HG02970 (cell line): ENCODE data around the gene MATCAP1.

ENCODE experiments used
- ATAC-seq: cut with Tn5 transposase; IDR thresholded peaks from one replicate; pipeline ENCODE4 v1.9.1; 2021; ENCODE audit warnings: mild to moderate bottlenecking, moderate library complexity, moderate number of reproducible peaks; ENCODE audit not compliant: unreplicated experiment, low FRiP score

Gene MATCAP1

DNA sequence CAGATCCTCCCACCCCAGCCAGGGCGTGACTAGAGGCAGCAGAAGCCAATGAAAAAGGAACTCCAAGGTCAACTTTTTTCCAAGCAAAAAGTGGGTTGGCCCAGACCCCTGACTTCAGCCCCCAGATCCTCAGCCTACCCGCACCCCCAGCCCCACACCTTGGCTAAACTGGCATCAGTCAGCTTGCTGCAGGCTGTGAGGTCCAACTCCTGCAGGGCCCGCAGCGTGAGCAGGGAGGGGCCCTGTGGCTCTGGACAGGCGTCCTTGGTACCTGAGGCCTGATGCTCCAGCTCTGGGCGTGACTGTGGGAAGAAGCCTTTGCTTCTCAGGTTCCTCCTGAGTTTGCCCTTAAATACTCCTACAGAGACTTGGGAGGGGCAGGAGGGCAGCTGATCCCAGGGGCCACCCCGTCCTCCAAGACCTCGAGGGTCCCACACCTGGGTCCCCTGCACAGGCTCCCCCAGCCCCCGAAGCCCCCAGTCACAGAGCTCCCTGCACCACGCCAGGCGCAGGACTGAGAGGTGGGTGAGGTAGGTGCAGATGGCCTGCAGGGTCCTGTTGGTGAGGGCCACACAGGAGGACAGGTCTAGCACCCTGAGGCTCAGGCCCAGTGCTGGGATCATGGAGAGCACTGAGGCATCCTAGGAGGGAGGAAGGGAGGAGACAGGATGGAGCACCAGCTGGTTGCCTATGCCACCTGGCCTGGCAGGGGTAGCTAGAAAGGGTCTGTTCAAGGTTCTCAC is 24.6 kb upstream of the MATCAP1 start:
- ATAC-seq, result no peak

DNA sequence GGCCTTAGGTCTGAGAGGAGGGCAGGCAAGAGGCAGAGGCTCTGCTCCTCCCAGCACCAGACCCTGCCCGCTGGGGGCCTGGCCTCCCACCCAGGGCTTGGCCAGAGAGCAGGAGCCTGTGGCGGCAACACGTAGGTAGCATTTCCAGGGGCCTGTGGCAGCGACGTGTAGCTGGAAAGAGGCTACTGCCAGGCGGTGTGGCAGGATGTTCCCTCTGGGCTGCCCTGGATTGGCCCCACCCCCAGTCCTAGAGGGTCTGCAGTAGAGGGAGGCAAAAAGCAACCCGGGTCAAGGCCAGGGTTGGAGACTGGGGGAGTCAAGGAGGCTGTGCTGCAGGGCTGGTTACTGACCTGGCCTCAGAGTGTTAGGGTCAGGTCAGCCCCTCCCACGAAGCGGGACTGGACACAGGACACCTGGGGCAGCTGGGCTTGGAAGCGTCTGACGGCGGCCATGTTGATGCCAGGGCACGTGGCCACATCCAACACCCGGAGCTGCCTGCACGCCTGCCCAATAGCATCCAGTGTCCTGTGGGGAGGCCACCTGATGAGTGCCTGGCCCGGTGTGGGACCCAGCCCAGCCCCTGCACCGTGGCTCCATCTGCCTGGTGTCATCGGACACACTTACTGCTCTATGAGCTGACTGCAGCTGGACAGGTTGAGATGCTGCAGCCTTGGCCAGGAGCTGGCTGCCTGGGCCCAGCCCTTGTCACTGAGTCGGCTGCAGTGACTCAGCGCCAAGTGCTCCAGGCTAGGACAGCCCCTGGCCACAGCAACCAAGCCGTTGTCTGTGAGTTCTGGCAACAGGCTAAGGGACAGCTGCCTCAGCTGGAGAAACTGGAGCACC is 23.7 kb upstream of the MATCAP1 start:
- no peak for ATAC-seq

DNA sequence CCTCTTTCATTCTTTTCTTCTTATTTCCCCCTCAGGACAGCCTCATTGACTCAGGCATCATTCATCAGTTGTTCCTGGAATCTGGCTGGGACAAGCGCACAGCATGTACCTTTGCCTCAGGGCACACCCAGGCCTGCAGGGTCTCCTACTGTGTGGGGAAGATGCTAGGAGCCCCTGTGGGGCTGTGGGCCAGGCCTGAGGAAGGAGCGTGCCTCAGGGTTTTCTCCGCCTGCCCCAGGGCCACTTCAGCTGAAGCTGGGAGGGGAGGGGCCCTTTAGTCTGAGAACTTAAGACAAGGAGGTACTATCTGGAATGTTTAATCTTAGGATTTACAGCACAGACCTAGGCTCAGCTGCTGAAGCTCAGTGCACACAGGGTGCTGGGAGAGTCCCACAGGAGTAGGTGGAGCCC is 23.1 kb upstream of the MATCAP1 start:
- no peak for ATAC-seq

DNA sequence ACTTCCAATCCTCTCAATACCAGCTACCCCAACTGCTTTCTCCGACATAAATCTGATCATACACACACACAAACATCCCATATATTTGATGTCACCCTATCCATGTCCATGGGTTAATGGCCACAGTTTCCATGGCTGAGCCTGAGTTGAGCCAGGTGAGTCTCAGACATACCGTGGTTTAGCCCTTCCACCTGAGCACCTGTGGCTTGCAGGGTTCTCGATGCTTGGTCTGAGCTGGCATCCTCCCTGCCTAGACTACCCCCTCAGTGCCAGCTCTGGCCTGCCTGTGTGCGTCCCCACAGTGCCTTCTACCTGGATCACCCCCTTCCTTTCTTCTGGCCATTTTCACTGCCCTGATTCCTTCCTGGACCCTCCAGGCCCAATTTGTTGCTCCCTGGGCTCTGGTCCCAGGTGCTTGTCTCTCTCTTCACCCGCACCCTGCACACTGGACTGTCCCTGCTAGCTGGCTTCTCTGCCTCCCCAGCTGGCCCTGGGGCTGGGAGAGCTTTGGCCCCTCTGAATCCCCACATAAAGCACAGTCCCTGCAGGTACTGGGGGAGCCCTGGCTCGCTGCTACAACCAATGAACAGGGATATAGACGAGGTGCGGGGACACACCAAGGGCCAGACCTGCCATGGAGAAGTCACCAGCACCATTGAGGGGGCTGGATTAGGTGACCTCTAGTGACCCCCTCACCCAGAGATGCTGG is 22.5 kb upstream of the MATCAP1 start:
- ATAC-seq, result no peak

DNA sequence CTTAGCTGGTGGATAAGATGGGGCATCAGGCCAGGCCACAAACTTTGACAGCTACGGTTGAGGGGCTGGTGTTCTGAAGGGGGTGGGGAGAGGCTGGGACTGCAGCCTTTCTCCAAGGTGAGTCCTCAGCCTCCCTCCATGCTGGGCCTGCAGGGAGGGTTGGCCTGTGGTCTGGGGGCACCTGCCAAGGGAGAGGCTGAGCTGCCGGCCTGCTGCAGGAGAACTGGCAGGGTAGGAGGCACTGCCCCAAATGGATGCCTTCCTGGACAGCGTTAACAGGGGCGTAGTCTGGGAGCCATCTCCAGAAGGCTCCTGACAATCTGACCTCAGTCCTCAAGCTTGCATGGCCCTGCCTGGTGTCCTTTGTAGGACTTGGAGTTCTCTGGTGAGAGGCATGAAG is 20.3 kb upstream of the MATCAP1 start:
- no peak for ATAC-seq

DNA sequence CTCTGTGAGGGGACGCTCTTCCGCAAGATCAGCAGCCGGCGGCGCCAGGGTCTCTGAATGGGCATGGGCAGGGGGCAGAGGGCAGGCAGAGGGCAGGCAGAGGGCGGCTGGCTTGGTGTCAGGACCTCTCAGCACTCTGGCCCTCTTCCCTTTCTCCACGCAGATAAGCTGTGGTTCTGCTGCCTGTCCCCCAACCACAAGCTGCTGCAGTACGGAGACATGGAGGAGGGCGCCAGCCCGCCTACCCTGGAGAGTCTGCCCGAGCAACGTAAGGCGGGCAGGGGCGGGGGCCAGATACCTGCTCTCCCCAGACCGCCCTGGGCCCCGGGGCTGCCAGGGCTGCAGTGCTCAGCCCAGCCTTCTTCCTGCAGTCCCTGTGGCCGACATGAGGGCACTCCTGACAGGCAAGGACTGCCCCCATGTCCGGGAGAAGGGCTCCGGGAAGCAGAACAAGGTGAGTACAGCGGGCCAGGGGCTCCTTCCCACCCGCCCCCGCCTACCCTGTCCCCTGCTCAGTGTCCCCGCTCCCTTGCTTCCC is 19.3 kb upstream of the MATCAP1 start:
- ATAC-seq, result no peak

DNA sequence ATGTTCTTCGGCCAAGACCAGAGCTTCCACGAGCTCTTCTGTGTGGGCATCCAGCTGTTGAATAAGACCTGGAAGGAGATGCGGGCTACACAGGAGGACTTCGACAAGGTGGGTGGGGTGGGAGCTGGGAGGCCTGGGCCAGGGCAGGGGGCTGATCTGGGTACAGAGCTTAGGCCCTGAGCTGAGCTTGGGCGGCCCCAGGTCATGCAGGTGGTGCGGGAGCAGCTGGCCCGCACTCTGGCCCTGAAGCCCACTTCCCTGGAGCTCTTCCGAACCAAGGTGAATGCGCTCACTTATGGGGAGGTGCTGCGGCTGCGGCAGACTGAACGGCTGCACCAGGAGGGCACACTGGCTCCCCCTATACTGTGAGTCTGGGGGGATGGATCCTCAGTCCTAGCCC is 18.7 kb upstream of the MATCAP1 start:
- ATAC-seq, result no peak

DNA sequence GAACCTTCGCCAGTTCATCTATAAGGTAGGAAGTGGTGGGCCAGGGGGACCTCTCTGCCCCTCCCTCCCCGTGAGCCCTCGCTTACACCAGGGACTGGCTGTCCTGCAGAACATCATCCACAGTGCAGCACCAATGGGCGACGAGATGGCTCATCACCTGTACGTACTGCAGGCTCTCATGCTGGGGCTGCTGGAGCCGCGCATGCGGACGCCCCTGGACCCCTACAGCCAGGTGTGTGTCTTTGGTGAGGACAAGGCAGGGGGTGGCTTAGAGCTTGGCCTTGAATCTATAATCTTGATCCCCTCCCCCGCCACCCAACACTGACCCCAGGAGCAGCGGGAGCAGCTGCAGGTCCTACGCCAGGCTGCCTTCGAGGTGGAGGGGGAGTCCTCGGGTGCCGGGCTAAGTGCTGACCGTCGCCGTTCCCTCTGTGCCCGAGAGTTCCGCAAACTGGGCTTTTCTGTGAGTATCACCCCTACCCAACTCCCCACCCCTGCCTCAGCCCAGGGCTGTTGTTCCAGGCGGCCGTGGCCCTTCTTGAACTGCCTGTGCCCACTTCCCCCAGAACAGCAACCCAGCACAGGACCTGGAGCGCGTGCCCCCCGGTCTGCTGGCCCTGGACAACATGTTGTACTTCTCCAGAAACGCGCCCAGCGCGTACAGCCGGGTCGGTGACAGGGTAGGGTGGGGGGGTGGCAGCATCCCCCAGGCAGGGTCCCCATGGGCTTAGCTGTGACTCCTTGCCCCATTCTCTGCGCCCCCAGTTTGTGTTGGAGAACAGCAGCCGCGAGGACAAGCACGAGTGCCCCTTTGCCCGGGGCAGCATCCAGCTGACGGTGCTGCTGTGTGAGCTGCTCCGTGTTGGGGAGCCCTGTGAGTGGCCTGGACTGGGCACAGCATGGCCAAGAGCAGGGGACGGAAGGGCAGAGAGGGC is 17.9 kb upstream of the MATCAP1 start:
- ATAC-seq, result no peak

DNA sequence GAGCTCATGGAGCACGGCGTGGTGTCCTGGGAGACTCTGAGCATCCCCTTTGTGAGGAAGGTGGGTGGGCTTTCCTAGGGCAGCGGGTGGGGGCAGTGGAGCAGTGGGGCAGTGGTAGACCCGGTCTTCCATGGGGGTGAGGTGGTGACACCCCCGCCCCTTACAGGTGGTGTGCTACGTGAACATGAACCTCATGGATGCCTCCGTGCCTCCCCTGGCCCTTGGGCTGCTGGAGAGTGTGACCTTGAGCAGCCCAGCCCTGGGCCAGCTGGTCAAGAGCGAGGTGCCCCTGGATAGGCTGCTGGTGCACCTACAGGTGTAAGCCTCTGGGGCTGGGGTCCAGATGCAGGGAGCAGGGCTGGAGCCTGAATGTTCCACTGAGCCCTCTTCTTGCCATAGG is 16.7 kb upstream of the MATCAP1 start:
- ATAC-seq, result no peak

DNA sequence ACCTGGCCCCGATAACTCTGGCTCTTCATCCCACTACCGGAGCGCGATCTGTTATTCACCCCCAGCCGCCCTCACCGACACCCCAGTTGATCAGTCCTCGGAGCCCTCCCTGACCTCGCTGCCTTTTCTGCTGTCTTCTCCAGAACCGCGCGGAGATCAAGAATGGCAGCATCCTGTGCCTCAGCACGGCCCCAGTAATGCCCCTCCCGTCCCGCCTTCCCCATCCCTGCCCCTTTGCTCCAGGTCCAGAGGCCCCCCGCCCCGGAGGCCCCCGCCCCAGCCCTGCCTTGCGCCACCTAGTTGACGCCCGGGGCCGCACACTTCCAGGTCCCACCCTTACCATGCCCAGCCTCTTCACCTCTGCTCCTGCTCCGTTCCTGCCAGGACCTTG is 16.0 kb upstream of the MATCAP1 start:
- no peak for ATAC-seq

DNA sequence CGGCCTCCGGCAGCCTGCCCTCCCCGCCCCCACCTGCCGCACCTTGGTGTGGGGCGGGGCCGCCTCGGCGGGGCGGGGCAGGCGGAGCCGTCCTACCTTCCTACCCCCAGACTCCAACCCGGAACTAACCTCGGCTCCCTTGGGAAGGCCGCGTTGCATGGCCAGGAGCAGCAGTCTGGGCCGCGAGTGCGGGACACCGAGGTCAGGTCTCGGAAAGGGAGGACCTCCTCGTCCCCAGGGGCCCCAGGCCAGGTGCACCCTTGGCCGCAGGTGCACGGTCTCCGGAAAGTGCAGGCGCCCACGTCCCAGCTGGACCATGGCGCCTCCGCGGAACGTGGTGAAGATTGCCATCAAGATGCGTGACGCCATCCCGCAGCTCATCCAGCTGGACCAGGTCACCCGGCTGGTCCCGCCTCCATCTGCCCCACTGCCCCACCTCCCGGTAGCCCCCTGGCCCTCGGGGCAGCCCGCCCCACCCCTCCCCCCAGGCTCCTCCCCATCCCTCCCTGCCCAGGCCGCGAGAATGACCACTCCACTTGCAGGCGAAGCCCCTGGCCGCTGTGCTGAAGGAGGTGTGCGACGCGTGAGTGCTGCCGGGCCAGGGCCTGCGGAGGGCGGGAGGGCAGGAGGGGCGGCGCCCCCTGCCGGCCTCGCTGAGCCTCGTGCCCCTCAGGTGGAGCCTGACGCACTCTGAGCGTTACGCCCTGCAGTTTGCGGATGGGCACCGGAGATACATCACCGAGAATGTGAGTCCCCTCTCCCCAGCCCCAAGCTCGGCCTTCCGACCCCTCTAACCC is 15.4 kb upstream of the MATCAP1 start, which contains the start of gene ELMO3:
Gene ELMO3, plus strand, starts transcription at position 121 of the 797 bp plus-strand sequence. Its CDS starts 196 bp downstream, at position 317.
- no peak for ATAC-seq

DNA sequence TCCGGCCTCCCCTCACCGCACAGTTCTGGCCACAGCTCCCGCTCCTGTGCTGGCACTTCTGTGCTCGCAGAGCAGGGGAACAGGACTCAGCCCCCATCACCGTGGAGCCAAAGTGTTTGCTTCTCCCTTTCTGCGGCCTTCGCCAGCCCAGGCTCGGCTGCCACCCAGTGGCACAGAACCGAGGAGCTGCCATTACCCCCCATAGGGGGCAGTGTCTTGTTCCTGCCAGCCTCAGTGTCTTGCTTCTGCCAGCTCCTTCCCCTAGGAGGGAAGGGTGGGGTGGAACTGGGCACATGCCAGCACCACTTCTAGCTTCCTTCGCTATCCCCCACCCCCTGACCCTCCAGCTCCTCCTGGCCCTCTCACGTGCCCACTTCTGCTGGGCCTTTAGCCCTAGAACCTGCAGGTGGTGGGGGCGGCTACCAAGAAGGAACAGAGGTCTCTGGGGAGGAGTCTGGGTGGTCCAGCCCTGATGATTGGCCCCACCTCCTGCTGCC is 14.5 kb upstream of the MATCAP1 start:
- no peak for ATAC-seq

DNA sequence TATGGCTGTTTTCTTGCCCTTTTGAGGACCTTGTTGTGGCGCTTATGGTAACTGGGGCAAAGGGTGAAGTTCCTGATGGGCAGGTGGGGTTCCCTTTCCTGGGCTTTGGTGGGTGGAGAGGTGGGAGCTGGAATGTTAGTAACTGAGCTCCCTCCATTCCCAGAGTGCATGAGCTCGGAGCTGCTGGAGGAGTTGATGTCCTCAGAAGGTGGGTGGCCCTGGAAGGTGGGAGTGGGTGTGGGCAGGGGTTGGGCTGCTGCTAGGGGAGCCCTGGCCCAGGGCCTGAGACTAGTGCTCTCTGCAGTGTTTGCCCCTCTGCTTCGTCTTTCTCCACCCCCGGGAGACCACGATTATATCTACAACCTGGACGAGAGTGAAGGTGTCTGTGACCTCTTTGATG is 13.9 kb upstream of the MATCAP1 start:
- ATAC-seq, result no peak

DNA sequence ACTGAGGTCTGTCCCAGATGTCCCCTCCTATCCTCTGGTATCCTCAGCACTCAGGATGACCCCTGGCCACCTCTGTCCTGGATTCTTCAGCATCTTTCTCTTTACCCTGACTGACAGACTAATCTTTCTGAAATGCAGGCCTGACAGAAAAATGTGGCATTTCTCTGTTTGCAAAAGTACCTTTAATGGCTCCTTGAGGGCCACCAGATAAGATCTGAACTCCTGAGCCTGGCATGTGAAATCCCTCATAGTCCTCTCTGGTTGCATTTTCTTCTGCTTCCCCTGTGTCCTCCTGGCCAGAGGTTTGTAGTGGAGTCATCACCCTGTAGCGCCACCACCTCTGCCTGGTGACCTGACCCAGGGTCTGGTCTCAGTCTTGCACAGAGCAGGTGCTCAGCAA is 13.1 kb upstream of the MATCAP1 start:
- ATAC-seq, result no peak

DNA sequence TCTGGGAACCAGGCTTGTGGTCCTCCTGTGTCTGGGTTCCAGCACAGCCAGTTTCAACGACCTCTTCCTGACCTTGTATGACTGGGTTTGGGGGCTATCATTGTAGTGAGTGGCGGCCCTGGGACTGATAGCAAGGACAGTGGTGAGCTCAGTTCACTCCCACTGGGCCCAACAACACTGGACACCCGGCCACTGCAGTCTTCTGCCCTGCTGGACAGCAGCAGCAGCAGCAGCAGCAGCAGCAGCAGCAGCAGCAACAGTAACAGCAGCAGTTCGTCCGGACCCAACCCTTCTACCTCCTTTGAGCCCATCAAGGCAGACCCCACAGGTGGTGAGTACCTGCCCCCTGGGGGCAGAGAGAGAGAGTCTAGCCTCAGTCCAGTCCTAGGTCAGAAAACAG is 11.9 kb upstream of the MATCAP1 start:
- no peak for ATAC-seq

DNA sequence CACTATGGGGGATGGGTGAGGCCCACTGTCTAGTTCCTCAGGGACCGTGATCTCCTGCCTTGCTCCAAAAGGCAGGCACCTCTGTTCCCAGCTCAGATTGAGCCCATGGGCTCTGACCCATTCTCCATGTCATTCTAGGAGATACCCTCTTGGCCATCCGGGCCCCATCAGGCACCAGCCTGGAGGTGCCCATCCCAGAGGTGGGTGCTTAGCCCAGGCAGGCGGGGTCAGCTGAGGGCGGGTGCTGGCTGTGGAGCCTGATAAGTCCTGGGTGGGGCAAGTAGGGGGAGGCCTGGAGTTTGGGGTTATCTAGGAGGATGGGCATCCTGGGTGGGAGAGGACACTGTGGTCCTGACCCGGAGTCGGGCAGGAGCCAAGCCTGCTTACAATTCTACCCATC is 10.5 kb upstream of the MATCAP1 start:
- ATAC-seq, result no peak

DNA sequence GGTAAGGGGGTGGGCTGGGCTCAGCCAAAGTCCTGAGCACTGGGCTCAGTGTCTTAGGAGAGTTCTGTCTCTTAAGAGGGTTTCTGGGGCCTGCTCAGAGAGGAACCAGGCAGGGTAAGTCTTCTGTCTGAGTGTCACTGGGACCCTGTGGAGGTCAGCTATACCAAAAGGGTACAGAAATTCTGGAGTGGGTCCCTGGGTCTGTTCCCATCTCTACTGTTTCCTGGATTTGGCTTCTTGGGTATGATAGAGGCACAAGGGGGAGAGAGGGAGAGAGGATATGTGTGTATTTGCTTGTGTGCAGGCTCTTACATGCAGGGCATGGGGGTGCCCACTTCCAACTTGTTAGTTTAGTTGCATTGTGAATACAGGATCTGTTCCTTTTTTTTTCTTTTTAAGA is 9.8 kb upstream of the MATCAP1 start:
- no peak for ATAC-seq

DNA sequence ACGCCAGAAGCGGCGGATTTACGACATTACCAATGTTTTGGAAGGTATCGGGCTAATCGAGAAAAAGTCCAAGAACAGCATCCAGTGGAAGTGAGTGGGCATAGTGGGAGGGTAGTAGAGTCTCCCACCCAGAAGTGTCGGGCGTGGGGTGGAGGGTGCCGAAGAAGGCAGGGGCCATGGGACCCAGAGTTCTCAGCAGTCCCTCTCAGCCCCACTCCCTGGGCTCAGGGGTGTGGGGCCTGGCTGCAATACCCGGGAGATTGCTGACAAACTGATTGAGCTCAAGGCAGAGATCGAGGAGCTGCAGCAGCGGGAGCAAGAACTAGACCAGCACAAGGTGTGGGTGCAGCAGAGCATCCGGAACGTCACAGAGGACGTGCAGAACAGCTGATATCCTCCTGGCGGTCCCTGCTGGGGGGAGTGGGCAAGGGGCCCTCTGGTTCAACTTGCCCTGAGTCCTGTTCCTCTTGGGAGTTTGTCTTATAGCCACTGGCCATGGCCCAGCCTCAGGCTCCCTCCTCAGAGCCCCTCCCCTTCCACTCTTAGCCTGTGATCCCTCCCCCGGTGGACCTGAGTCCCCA is 9.1 kb upstream of the MATCAP1 start:
- ATAC-seq, result no peak
